ENCODE measurements around the gene EML4.
"Not testable (repeated sequence)": the region's sequence is repeated elsewhere in the genome, so short reads cannot be mapped to it uniquely, and the experiment has no call there.

The EML4 gene, protein sequence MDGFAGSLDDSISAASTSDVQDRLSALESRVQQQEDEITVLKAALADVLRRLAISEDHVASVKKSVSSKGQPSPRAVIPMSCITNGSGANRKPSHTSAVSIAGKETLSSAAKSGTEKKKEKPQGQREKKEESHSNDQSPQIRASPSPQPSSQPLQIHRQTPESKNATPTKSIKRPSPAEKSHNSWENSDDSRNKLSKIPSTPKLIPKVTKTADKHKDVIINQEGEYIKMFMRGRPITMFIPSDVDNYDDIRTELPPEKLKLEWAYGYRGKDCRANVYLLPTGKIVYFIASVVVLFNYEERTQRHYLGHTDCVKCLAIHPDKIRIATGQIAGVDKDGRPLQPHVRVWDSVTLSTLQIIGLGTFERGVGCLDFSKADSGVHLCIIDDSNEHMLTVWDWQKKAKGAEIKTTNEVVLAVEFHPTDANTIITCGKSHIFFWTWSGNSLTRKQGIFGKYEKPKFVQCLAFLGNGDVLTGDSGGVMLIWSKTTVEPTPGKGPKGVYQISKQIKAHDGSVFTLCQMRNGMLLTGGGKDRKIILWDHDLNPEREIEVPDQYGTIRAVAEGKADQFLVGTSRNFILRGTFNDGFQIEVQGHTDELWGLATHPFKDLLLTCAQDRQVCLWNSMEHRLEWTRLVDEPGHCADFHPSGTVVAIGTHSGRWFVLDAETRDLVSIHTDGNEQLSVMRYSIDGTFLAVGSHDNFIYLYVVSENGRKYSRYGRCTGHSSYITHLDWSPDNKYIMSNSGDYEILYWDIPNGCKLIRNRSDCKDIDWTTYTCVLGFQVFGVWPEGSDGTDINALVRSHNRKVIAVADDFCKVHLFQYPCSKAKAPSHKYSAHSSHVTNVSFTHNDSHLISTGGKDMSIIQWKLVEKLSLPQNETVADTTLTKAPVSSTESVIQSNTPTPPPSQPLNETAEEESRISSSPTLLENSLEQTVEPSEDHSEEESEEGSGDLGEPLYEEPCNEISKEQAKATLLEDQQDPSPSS

DNA sequence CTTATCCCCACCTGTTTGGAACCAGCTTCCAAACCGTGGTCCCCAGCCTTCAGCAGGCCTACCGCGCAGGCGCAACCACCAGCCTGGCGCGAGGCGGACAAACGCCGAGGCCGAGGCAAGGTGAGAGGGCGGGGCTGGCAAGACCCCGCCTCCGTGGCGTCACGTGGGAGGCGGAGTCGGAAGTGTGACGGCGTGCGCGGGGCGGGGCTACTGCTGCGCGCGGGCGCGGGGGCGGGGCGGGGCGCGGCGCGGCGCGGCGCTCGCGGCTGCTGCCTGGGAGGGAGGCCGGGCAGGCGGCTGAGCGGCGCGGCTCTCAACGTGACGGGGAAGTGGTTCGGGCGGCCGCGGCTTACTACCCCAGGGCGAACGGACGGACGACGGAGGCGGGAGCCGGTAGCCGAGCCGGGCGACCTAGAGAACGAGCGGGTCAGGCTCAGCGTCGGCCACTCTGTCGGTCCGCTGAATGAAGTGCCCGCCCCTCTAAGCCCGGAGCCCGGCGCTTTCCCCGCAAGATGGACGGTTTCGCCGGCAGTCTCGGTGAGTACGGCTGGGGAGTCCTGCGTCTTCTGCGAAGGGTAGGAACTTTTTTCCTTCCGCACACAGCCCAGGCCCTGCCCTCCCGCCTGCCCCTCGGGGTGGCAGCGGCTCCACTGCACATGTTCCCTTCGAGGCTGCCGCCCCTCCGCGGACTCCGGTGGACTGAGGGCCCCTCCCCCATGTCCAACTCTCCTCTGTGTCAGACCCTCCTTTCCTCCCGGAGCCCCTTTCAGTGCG is at the start of gene EML4:
Gene EML4, plus strand, starts transcription at position 254 of the 774 bp plus-strand sequence. Its CDS starts 259 bp downstream, at position 513.
- peak; percentile 37 to 94 (median 85) for DNase-seq

DNA sequence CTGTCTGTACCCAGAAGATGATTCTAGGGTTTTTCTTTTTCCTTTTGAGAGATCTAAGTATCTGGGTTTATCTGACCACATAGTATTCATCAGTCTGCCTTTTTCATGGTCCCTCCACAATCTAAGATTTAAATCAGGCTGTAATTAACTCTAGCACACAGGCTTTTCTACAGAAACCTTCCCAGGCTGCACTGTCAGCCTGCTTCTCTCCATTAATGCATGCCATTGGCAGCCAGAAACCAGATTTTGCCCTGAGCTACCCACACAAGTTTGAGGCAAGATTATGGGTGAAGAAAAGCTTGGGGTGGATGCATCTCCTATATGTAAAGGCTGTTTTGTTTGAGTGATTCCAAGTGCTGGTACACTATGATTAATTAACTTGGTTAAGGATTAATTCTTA is 45.7 kb upstream of the EML4 start:
- no peak for DNase-seq

DNA sequence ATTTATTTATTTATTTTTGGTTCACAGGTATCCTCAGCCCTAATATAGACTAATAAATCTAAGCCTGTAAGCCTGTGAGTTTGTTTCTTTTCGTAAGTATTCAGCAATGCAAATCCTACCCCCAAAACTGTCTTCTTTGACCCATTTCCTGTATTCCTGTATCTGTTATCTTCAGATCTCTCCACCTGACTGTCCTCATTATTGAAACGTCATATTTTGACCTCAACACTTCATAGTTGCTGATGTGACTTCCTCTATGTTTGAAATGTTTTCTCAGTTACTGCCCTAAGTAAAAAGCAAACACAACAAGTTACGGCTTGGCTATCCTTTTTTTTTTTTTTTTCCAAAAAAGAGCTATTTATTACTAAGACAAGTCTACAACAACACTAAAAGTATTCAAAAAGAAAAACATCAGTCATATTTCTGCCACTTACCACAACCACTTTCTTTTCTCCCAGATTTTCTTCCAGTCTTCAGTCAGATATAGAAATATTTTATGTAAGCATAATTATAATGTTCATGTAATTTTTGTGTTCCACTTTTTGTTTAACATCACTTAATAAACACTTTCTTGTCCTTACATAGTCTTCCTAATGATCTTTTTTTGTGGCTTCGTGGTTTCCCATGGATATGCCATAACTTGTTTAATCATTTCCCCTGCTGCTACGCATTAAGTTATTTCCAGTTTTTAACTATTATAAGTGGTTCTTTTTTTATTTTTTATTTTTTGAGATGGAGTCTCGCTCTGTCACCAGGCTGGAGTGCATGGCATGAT is 45.0 kb upstream of the EML4 start:
- DNase-seq = no peak

DNA sequence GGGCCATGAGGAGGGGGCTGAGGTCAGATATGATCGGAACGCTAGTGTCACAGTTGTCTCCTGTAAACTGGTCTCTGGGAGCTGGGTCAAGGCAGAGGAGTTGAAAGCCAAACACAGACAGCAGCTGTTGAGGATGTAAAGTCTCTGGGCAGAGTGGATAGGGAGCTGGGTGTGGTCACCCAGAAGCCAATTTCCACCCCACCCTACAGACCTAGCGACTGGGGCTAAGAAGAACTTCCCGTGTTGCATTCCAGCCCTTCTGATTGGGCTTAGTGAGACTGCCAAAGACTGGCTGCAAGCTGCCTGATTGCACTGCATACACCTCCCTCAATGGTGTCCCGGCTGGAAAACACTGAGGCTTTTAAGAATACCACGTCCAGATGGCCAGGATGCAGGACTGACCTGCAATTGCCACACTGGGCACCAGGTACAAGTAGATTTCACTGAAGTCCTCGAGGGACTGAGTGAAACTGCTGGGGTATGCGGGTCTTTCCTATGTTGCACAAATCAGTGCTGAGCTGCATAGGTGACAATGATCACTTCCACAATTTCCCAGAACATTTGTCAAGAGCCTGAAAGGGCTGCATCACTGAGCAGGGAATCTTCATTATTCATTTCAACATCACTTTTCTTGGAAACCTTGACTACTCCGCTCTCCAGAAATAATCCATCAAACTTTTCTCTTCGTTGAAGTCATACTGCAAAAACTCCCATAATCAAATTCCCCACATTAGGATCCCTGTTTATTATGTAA is 43.1 kb upstream of the EML4 start:
- no peak for DNase-seq

DNA sequence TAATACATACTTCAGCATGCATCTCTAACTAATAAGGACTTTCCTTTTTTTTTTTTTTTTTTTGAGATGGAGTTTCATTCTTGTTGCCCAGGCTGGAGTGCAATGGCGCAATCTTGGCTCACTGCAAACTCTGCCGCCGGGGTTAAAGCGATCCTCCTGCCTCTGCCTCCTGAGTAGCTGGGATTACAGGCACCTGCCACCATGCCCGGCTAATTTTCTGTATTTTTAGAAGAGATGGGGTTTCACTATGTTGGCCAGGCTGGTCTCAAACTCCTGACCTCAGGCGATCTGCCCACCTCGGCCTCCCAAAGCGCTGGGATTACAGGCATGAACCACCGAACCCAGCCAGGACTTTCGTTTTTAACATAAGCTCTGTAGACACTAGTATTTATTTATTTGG is 42.3 kb upstream of the EML4 start:
- not testable (repeated sequence) for DNase-seq

DNA sequence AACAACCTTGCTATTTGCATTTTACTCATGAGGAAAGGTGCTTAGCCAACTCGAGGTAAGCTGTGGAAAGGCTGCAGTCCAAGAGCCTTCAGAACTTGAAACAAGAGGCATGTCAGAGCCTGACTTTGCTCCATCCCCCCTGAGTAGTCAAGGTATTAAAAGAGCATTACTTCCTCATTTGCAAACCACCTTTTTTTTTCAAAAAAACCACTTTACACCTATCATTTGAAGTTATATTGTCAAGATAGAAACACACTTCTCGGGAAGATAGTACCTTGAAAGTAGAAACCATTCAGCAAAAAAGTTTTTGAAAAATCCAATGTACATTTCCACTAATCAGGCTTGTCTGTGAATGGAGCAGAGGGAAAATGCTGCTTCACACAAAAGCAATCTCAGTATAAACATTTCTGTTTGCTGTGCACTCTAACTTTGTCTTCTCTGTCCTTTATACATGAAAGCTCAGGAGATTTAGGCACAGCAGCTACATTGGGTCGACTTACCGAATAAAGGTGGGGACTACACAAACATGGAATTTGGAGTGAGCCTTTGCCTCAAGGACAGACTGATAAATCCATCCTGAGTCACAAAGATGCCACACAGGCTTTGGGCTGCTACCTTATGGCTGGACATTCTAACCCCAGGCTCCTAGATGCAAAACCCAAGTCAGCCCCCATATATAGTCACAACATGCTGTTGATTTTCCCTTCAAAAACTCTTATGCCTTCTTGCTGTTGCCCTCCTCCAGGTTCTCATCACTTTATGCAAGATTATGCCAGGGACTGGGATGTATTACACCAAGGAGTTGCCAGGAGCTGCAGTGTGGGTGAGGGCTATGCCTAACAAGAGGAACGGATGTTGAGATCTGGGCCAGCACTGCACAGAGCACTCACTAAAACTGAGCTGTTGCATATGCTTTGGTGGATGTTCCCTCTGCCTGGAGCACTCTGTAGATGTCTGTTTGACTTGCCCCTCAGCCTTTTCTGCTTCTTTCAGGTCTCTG is 41.4 kb upstream of the EML4 start:
- peak in 1 of 51 donors; percentile 21 for DNase-seq

DNA sequence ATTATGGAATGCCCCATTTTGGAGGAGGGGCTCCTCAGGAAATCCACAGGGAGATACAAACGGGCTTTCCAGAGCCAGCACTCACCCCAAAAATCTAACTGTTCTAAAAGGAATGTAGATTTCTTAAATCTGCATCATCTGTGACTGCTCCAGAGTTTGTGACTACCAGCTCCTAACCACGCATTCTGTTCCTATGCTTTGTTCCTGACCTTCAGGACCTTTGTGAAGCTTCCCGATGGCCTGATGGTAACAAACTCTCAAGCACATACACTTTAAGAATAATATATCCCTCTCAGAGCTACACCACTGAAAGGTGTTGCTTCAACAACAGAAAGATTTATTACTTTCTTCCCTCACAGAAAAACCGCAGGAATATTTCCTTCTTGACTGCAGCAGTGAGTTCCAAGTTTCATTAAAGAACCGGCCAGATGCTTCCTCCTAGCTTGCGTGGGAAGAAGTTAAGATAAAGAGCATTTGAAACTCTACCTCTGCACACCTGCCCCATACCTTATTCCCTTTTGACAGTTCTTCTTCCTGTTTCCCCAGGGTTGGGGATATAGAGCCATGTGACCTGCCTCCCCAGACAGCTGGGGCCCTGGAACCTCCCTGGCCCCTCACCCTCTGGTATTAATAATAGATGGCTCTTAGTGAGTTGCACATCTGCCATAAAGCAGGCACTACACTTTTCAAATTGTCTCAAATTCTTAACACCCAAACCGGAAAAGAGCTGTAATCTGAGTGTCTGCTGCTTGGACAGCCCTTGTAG is 40.2 kb upstream of the EML4 start:
- DNase-seq = no peak

DNA sequence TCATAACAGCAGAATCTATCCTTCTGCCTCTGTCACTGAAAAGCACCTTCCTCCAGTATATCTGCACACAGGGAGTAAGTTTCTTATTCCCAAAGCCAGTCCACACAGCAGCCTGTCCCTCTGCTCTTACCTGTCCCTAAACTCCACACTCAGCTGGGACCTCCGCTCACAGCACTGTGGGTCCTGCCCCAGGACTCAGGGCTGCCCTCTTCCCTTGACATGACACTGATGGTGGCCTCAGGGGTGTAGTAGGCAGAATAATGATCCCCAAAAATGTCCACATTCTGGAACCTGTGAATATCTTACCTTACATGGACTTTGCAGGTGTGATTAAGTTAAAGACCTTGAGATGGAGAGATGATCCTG is 39.7 kb upstream of the EML4 start:
- DNase-seq = no peak

DNA sequence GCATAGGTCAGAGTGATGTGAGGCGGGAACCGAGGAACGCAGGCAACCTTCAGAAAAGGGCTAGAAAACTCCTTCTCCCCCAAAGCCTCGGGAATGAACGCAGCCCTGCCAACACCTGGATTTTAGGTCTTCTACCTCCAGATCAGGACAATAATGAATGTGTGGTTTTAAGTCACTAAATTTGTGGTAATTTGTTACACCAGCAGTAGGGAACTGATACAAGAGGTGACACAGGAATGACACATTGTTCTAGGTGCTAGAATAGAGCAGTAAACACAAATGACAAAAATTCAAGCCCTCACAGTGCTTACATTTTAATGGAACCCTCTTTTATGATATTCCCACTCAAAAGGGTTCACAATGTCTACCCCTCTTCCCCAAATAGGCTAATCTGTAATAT is 39.2 kb upstream of the EML4 start:
- DNase-seq = no peak

DNA sequence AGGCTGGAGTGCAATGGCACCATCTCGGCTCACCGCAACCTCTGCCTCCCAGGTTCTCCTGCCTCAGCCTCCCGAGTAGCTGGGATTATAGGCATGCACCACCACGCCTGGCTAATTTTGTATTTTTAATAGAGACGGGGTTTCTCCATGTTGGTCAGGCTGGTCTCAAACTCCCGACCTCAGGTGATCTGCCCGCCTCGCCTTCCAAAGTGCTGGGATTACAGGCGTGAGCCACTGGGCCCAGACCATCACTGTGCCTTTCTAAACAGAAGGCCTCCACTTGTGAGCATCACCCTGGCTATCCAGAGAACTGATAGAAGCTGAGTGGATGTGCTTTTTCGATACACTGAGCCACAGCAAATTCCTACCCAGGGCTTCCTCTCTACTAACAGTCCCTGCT is 38.3 kb upstream of the EML4 start:
- not testable (repeated sequence) for DNase-seq

DNA sequence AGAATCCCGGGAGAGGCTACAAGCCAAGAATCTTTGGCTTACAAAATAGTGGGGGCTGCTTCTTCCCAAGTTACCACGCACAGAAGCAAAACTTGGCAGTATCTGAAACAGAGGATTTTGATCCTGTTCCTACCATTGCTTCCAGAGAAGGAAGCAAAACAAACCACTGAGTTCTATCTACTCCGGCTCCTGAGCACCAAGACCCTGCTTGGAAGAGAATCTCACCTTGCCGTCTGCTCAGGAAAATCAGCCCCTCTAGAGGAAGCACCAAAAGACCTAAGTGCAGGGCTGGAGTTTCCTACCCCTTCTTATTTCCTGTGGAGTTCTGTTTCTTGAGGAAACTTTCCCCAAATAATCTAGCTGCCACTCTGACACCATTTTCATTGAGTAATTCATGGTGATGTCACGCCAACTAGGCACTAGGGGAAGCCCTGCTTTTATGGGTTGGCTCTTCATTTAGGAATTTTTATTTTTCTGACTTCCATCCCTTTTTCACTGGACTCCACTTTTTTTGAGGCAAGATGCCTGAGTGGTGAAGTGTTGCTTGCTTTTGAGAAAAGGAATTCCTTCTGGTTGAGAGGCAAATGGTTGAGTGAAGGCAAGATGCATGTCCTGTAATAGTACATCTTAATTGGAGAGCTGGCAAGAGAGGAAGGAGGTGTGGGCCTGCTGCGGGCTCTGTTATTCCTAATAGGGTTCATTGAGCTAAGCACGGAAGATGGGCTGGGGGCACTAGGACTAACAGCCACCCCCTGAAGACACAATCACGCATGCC is 36.8 kb upstream of the EML4 start:
- DNase-seq = no peak

DNA sequence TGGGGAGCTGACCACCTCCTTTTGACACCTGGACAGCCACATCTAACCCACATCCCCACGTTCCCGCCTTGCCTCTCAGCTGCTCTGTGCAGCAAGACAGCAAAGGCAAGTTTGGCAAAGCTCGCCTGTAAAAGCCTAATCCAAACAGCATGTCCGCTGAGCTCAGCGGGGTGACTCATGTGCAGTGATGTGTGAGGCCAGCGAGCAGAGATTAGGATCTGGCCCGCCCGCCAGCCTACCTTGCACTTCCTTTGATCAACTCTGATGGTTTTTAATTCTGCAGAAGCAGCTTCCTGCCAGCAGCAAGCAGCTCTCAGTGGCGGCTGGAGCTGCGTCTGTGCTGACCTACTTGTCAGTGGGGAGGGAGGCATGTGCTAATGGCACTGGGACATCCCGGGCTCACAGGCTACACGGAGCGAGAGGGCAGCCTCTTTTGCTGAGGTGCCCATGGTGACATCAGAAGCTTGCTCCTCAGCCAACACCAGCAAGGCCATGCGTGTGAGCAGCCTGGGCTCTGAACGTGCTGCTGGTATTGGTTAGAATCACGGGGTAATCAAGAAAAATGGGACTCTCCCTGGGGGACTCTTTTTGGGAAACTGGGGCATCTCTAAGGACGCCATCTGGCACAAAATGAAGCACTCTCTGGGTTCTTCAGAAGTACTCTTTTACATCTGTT is 36.0 kb upstream of the EML4 start:
- peak in 32 of 51 donors; percentile 14 to 75 (median 38) for DNase-seq

DNA sequence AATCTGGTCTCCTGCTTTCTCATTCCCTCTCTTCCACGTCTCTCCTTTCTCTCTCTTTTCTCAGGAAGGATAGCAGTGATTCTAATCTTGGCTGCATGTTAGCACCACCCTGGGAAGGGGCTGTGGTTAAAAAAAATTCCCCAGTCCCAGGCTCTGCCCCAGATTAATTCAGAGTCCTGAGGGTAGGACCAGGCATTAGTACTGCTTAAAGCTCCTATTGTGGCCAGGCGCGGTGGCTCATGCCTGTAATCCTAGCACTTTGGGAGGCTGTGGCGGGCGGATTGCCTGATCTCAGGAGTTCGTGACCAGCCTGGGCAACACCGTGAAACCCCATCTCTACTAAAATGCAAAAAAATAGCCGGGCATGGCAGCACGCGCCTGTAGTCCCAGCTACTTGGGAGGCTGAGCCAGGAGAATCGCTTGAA is 35.4 kb upstream of the EML4 start:
- no peak for DNase-seq

DNA sequence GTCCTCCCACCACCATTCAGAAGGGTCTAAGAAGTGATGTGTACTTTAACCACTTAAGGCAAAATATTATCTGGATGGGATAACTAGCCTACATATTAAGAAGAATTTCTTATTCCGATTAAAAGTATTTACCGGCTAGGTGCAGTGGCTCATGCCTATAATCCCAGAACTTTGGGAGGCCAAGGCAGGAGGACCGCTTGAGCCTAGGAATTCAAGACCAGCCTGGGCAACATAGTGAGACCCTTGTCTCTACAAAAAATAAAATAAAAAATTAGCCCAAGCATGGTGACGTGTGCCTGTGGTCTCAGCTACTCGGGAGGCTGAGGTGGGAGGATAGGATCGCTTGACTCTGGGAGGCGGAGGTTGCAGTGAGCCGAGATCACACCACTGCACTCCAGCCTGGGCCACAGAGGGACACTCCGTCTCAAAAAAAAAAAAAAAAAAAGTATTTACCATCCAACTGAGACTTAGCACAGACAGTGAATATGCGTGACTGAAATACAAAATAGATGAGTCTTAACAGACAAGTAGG is 34.7 kb upstream of the EML4 start:
- DNase-seq = not testable (repeated sequence)

DNA sequence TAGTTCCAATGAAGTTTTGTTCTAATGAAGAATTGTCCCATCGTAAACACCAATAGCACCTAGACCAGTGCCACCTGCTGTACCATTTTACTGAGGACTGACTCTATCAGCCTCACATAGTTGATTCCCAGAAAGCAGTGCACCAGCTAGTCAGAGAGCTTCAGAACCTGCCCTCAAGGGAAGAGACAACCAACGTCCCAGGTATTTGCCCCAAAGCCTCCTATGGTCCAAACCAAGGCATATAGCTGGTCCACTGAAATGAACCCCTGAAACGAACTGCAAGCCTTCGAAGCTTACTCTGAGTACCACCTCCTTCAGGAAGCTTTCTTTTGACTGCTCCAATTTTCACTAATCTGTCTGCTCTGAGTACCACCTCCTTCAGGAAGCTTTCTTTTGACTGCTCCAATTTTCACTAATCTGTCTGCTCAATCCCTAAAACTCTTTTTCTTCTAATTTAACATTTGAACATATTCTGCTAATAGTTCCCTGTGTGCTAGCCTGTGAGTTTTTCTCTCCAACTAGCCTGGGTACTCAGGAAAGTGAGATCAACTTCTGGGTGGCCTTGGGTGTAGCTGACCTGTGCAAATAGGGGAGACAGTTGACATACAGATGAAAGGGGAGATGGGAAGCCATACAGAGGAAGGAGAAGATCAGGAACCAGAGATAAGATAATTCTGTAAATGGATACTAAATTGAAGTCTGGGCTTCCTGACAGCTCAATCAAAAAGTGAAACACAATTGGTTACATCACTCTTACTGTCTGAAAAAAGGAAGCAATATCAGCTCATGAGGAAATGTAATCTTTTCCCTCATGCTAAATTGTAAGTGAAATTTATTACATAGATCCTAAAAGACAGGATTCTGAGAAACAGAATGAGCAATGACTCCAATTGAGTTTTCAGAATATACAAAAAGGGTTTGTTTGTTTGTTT is 33.5 kb upstream of the EML4 start:
- DNase-seq = no peak

All from hypothalamus (tissue), 51 donors.